Measurements from ENCODE around the gene CTNNBL1. TPM values are rescaled to one million over a fixed set of nuclear protein-coding genes. Genes with fewer than 3 reads are reported as not detected.

CTNNBL1 gene
- total and polyA plus RNA-seq, 7 donors = 26.7 to 44.0 (median 37.9) TPM

- intact Hi-C loops (cut with DNase I) = no loop called here
- no peak for TF ChIP-seq CTCF (IDR thresholded peaks at IDR 0.05)
- H3K27ac ChIP-seq = peak overlapping the region; percentile 76
- no peaks in the 10 kb centered on the region for H3K36me3 ChIP-seq (ENCODE audit: insufficient read depth in 1 of 2, low read depth in 1 of 2)
- H3K4me1 ChIP-seq = peaks cover 51% of the 10 kb centered on the region
- DNase-seq = no peak
- peak; percentile 84 to 93 (median 89) for ATAC-seq
- no peaks in the 10 kb centered on the region for H3K27me3 ChIP-seq (ENCODE audit: insufficient read depth in 3 of 3, low read length in 2 of 3)
- H3K4me3 ChIP-seq = no peak overlapping the region
- 74 to 82% (median 74%) methylated on average over 7 of the region's 7 CpGs for WGBS, 3 donors
- no peaks in the 10 kb centered on the region for H3K9me3 ChIP-seq
Observed at GRCh38 chr20:37726971-37727956, 33.4 kb downstream of the CTNNBL1 start.

- peak overlapping the region; percentile 76 for H3K27ac ChIP-seq
- 79 to 92% (median 83%) methylated on average over 2 of the region's 2 CpGs for WGBS, 3 donors
Observed at GRCh38 chr20:37727957-37728634, 34.3 kb downstream of the CTNNBL1 start.

GRCh38 chr20:37728635-37728983 is 34.8 kb downstream of the CTNNBL1 start:
- ATAC-seq = no peak
- no peak overlapping the region for H3K4me3 ChIP-seq
- H3K36me3 ChIP-seq (ENCODE audit: insufficient read depth in 1 of 2, low read depth in 1 of 2) = peaks cover 5 to 6% of the 10 kb centered on the region in 2 donors
- 84 to 95% (median 89%) methylated on average over 2 of the region's 2 CpGs for WGBS, 3 donors
- H3K27ac ChIP-seq = peak overlapping the region; percentile 76
- intact Hi-C loops (cut with DNase I) = no loop called here
- no peaks in the 10 kb centered on the region for H3K27me3 ChIP-seq (ENCODE audit: insufficient read depth in 3 of 3, low read length in 2 of 3)
- no peak for TF ChIP-seq CTCF (IDR thresholded peaks at IDR 0.05)
- DNase-seq = no peak
- H3K9me3 ChIP-seq = no peaks in the 10 kb centered on the region
- peaks cover 51% of the 10 kb centered on the region for H3K4me1 ChIP-seq

More at GRCh38 chr20:37727957-37728634, 34.3 kb downstream of the CTNNBL1 start:
- H3K9me3 ChIP-seq = no peaks in the 10 kb centered on the region
- peaks cover 3 to 5% of the 10 kb centered on the region in 2 donors for H3K36me3 ChIP-seq (ENCODE audit: insufficient read depth in 1 of 2, low read depth in 1 of 2)
- no peak for TF ChIP-seq CTCF (IDR thresholded peaks at IDR 0.05)
- H3K4me1 ChIP-seq = peaks cover 51% of the 10 kb centered on the region
- ATAC-seq (peak in 2 of 4 donors; percentile 34 to 45), DNase-seq (no peak)
- no peak overlapping the region for H3K4me3 ChIP-seq
- intact Hi-C loops (cut with DNase I) = no loop called here
- no peaks in the 10 kb centered on the region for H3K27me3 ChIP-seq (ENCODE audit: insufficient read depth in 3 of 3, low read length in 2 of 3)

GRCh38 chr20:37729452-37729851 is 35.6 kb downstream of the CTNNBL1 start:
- H3K4me3 ChIP-seq = no peak overlapping the region
- intact Hi-C loops (cut with DNase I) = no loop called here
- H3K27ac ChIP-seq = peak overlapping the region; percentile 51
- H3K4me1 ChIP-seq = peaks cover 60% of the 10 kb centered on the region
- no peaks in the 10 kb centered on the region for H3K27me3 ChIP-seq (ENCODE audit: insufficient read depth in 3 of 3, low read length in 2 of 3)
- H3K9me3 ChIP-seq = no peaks in the 10 kb centered on the region
- H3K36me3 ChIP-seq (ENCODE audit: insufficient read depth in 1 of 2, low read depth in 1 of 2) = peaks cover 5 to 6% of the 10 kb centered on the region in 2 donors
- no peak for DNase-seq
- no peak for TF ChIP-seq CTCF (IDR thresholded peaks at IDR 0.05)
- no peak for ATAC-seq
- WGBS, 3 donors = 36 to 47% (median 36%) methylated on average over 4 of the region's 4 CpGs
